Panc1 (cell line): ENCODE results near the gene IFNK. TPM values are rescaled to one million over a fixed set of nuclear protein-coding genes. Genes with fewer than 3 reads are reported as not detected.

Source experiments
- ATAC-seq: fragments of 200-7000 bp; cut with Tn5 transposase; 2 replicates; pipeline ENCODE4 v1.9.1; 2020; ENCODE audit warnings: mild to moderate bottlenecking, moderate library complexity
- BruUV-seq: library from RNA; stranded (reverse); fragments of 400-500 nt; replicated peaks from 2 replicates; lab custom pipeline; 2021; lab: Mats Ljungman, UMichigan
- CTCF ChIA-PET: fragments of 300-600 bp; sonication (Branson Sonifier 250); formaldehyde crosslinking; loops from one replicate; lab custom pipeline; 2022; ENCODE audit warnings: antibody characterized with exemption; lab: Charles Lee
- POLR2A ChIA-PET: fragments of 300-600 bp; sonication (Branson Sonifier 250); formaldehyde crosslinking; loops from one replicate; lab custom pipeline; 2022; ENCODE audit warnings: antibody characterized with exemption; lab: Charles Lee
- DNase-seq: peaks from one replicate; pipeline ENCODE4 v3.0.0-alpha.2; 2010; ENCODE audit warnings: low read depth, low spot score
- H3K27ac ChIP-seq: 2 replicates; pipeline ENCODE4 v1.5.1; 2011; ENCODE audit warnings: mild to moderate bottlenecking, low read length, inconsistent platforms
- H3K27me3 ChIP-seq: fragments of 200-500 bp; sonication (Bioruptor generic); 2 replicates; pipeline ENCODE4 v1.6.0; 2014; ENCODE audit warnings: low read length, inconsistent platforms; ENCODE audit not compliant: control insufficient read depth, insufficient read depth
- H3K36me3 ChIP-seq: fragments of 200-500 bp; sonication (Bioruptor generic); 2 replicates; pipeline ENCODE4 v1.5.1; 2014; ENCODE audit warnings: inconsistent platforms, mild to moderate bottlenecking, low read length, moderate library complexity; ENCODE audit not compliant: control insufficient read depth, insufficient read depth
- H3K4me1 ChIP-seq: 2 replicates; pipeline ENCODE4 v1.5.1; 2011; ENCODE audit warnings: inconsistent platforms, mild to moderate bottlenecking, low read length, moderate library complexity; ENCODE audit not compliant: control insufficient read depth, insufficient read depth
- H3K4me3 ChIP-seq, 2 experiments: 2 replicates each; pipeline ENCODE4 v1.5.1; 2011 to 2012; ENCODE audit warnings: low read depth in 2 of 2, low read length in 2 of 2, mild to moderate bottlenecking in 2 of 2, inconsistent platforms in 1 of 2, moderate library complexity in 1 of 2
- H3K9me3 ChIP-seq: fragments of 200-500 bp; sonication (Bioruptor generic); 2 replicates; pipeline ENCODE4 v1.5.1; 2014; ENCODE audit warnings: low read depth, mild to moderate bottlenecking, inconsistent platforms, low read length, moderate library complexity; ENCODE audit not compliant: control insufficient read depth, insufficient read depth
- CTCF ChIP-seq: fragments of 450-650 bp; IDR thresholded peaks from 2 replicates; pipeline ENCODE4 v1.5.1; 2017; ENCODE audit warnings: mild to moderate bottlenecking
- POLR2AphosphoS5 ChIP-seq: IDR thresholded peaks from 2 replicates; pipeline ENCODE4 v1.6.1; 2012; ENCODE audit warnings: mild to moderate bottlenecking, low read depth, low read length, moderate library complexity
- REST ChIP-seq, 2 experiments: IDR thresholded peaks; 2 replicates each; pipeline ENCODE4 v1.6.1; 2011 to 2012; ENCODE audit warnings: low read depth in 2 of 2, control low read depth in 1 of 2, low read length in 1 of 2, mild to moderate bottlenecking in 1 of 2, moderate library complexity in 1 of 2; ENCODE audit not compliant: insufficient read depth in 1 of 2
- SIN3A ChIP-seq: IDR thresholded peaks from 2 replicates; pipeline ENCODE4 v1.6.1; 2012; ENCODE audit warnings: low read depth, mild to moderate bottlenecking, low read length, moderate library complexity, borderline replicate concordance; ENCODE audit not compliant: insufficient read depth
- TCF7L2 ChIP-seq: IDR thresholded peaks from 2 replicates; pipeline ENCODE4 v1.6.1; 2011; ENCODE audit warnings: mild to moderate bottlenecking, low read depth, low read length, inconsistent platforms
- in situ Hi-C: cut with HindIII; loops from 2 replicates; pipeline ENCODE4 v1.10.0; 2016; ENCODE audit warnings: low sequenced_read_pairs, low pct_unique_long_range_greater_than_20kb
- intact Hi-C: fragments of 100-400 bp; cut with micrococcal nuclease; formaldehyde crosslinking; loops from one replicate; pipeline ENCODE4 v1.10.0; 2022; ENCODE audit not compliant: unreplicated experiment
- total RNA-seq: library from RNA; stranded (reverse); gene quantifications from one replicate; pipeline ENCODE4 v1.2.1, GENCODE V29; 2021; ENCODE audit not compliant: unreplicated experiment

Gene IFNK
- total RNA-seq, 1 experiment from 2014 or later: not detected

- BruUV-seq: no TSS peak
- no peak overlapping the region for H3K27ac ChIP-seq
- ChIA-PET CTCF (no interaction called here), POLR2A (no interaction called here)
- ATAC-seq (no peak), DNase-seq (no peak)
- H3K36me3 ChIP-seq: no peaks in the 10 kb centered on the region; the same call in 1 of the 2 replicates
- no peaks in the 10 kb centered on the region for H3K27me3 ChIP-seq
- no peaks in the 10 kb centered on the region for H3K4me1 ChIP-seq
- intact Hi-C loops: no loop called here
- H3K9me3 ChIP-seq: no peaks in the 10 kb centered on the region
- TF ChIP-seq REST (IDR thresholded peaks at IDR 0.05; ENCODE audit: insufficient read depth in 1 of 2, low read depth in 2 of 2, low read length in 1 of 2): no peak
- TF ChIP-seq CTCF: no peak
- no peak for TF ChIP-seq POLR2AphosphoS5
- TF ChIP-seq TCF7L2: no peak
- no peak for TF ChIP-seq SIN3A
- in situ Hi-C loops: no loop called here
- H3K4me3 ChIP-seq: no peak overlapping the region
Measured at GRCh38 chr9:27556470-27556869, 32.4 kb downstream of the IFNK start.

- CTCF ChIA-PET: no interaction called here
Measured at GRCh38 chr9:27558307-27558706, 34.2 kb downstream of the IFNK start.

More at GRCh38 chr9:27558307-27558706, 34.2 kb downstream of the IFNK start:
- Histone ChIP-seq H3K27ac (no peak overlapping the region), H3K4me1 (no peaks in the 10 kb centered on the region), H3K4me3 (no peak overlapping the region), H3K27me3 (no peaks in the 10 kb centered on the region), H3K9me3 (no peaks in the 10 kb centered on the region), H3K36me3 (no peaks in the 10 kb centered on the region; the same call in 1 of the 2 replicates)
- no TSS peak for BruUV-seq
- intact Hi-C loops: no loop called here
- DNase-seq (no peak), ATAC-seq (no peak)
- POLR2A ChIA-PET: no interaction called here
- no peak for TF ChIP-seq TCF7L2
- TF ChIP-seq SIN3A: no peak
- no peak for TF ChIP-seq REST (IDR thresholded peaks at IDR 0.05; ENCODE audit: insufficient read depth in 1 of 2, low read depth in 2 of 2, low read length in 1 of 2)
- TF ChIP-seq CTCF: no peak
- no peak for TF ChIP-seq POLR2AphosphoS5
- in situ Hi-C loops: no loop called here
